Activated CD4-positive, alpha-beta T cell treated with anti-CD3 and anti-CD28 coated beads for 36 hours (primary cell): ENCODE data around the gene NACAD. TPM values are rescaled to one million over a fixed set of nuclear protein-coding genes. Genes with fewer than 3 reads are reported as not detected.

Source experiments
- ATAC-seq: fragments of 200-7000 bp; cut with Tn5 transposase; one replicate; pipeline ENCODE4 v1.10.0; 2021; ENCODE audit warnings: mild to moderate bottlenecking, moderate library complexity
- CTCF ChIA-PET: fragments of 350-600 bp; sonication (Branson Sonifier 250); formaldehyde crosslinking; loops from one replicate; lab custom pipeline; 2021; ENCODE audit warnings: antibody characterized with exemption; lab: Charles Lee
- POLR2A ChIA-PET: fragments of 350-600 bp; sonication (Branson Sonifier 250); formaldehyde crosslinking; loops from one replicate; lab custom pipeline; 2021; ENCODE audit warnings: antibody characterized with exemption, inconsistent platforms; lab: Charles Lee
- DNase-seq: peaks from one replicate; pipeline ENCODE4 v3.0.0-alpha.2; 2020
- H3K27ac Mint-ChIP-seq: one replicate; pipeline ENCODE4 v1.8.0; 2021; ENCODE audit warnings: mixed read lengths
- H3K27me3 Mint-ChIP-seq: one replicate; pipeline ENCODE4 v1.8.0; 2021; ENCODE audit warnings: mixed read lengths
- H3K36me3 Mint-ChIP-seq: one replicate; pipeline ENCODE4 v1.8.0; 2021; ENCODE audit warnings: low read depth, mixed read lengths
- H3K4me1 Mint-ChIP-seq: one replicate; pipeline ENCODE4 v1.8.0; 2021; ENCODE audit warnings: mixed read lengths
- H3K4me3 Mint-ChIP-seq: one replicate; pipeline ENCODE4 v1.8.0; 2021; ENCODE audit warnings: mild to moderate bottlenecking, moderate library complexity, mixed read lengths
- H3K9me3 Mint-ChIP-seq: one replicate; pipeline ENCODE4 v1.8.0; 2021; ENCODE audit warnings: low read depth, mixed read lengths
- intact Hi-C, 2 experiments: fragments of 100-400 bp; cut with DNase I in 1 of 2; cut with micrococcal nuclease in 1 of 2; formaldehyde crosslinking; loops; one replicate each; pipeline versions ENCODE4 v1.14.2 to v1.15.1; 2022 to 2024; cut with DNase I, micrococcal nuclease
- total RNA-seq, 2 experiments: library from RNA; stranded (reverse); gene quantifications; one replicate each; pipeline ENCODE4 v1.2.3, GENCODE V29; 2021

The NACAD gene
- total RNA-seq, 2 experiments from 2014 or later = 0.14 to 0.21 TPM

DNA sequence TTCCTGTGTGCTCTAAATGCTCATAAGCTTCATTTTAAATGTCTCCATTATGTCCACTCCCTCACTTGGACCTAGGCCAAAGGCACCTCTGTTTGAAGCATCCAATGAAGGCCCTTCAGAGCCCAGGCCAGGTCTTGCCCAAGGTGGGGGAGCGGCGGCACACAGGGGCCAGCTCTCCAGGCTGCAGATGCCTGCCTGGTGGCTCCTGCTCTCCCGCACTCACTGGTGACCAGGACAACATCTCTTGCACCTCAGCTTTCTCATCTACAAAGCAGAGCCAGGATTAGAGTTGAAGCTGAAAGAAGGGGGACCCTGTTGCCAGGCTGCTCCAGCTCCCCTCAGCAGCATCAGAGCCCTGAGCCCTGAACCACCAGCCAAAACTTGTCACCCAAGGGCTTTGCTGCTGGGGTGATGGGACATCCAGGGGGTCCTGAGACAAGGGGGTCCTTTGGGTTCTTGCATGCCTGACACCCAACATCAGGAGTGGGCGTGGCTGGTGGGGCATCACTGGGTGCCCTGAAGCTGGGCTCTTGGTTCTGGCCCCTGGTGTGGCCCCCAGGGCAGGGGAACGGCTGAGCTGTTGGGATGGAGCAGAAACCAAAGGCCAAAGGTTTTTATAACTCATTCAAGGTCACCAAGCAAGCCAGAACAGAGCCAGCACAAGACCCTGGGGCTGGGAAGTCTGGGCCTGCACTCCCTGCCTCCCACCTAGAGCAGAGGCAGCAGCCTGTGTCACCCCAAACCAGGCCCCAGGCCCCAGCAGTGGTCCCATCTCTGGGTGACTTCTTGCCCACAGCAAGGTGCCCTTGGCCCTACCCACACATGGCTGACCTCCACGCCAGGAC, 1.2 kb downstream of the NACAD start:
- CTCF ChIA-PET = interaction anchor here (0.6 to 1.0 kb wide), 2 partner anchors 12 to 60 kb away, joined by 3 read pairs; no protein-coding TSS in a partner anchor

DNA sequence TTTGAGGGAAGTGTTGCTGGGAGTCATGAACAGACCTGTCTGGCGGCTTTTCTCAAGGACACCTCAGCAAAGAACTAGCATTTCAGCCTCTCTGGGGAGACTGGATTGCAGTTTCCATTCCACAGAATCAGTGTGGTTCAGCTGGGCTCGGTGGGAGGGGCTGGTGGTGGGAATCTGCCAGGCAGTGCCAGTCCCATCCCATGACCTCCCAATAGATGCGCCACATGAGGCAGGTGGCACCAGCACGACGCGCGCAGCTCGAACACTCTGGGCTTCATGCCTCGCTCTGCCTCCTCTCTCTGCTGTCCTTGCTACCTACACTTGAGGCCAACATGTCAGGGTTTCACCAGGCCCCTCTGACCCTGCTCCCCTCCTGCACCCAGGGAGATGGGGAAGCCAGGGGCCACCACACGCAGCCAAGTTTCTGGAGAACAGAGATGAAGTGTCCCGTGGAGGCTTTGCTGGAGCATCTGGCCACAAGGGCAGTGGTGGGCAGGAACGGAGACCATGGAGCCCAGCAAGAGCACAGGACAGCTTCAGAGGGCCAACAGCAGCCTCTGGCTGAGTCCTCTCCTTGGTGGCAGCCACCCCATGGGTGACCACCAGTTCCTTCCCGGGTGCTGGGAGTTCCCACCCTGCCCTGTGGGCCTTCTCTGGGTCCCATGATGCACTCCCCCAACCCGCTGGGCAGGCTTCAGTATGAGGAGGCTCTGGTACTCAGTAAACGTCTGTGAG, 2.3 kb downstream of the NACAD start:
- Mint-ChIP-seq H3K27me3 (peaks cover 8% of the 10 kb centered on the region), H3K27ac (no peak overlapping the region), H3K9me3 (no peaks in the 10 kb centered on the region), H3K4me3 (no peak overlapping the region), H3K4me1 (peaks cover 5% of the 10 kb centered on the region), H3K36me3 (no peaks in the 10 kb centered on the region)
- DNase-seq (no peak), ATAC-seq (no peak)
- POLR2A ChIA-PET = interaction anchor here (0.6 to 1.0 kb wide), 3 partner anchors 24 to 219 kb away, joined by 3 to 5 read pairs (median 3); partner anchors contain the start of gene TBRG4
- intact Hi-C loops = no loop called here
- CTCF ChIA-PET = interaction anchor here (1.0 kb wide), 1 partner anchor 59 kb away, joined by 3 read pairs; no protein-coding TSS in a partner anchor

More for the DNA sequence above, 1.2 kb downstream of the NACAD start:
- DNase-seq (no peak), ATAC-seq (no peak)
- intact Hi-C loops = no loop called here
- H3K9me3 Mint-ChIP-seq = no peaks in the 10 kb centered on the region
- POLR2A ChIA-PET = interaction anchor here (0.6 to 1.0 kb wide), 3 partner anchors 23 to 220 kb away, joined by 3 to 5 read pairs (median 3); partner anchors contain the start of gene TBRG4
- H3K27me3 Mint-ChIP-seq = peaks cover 8% of the 10 kb centered on the region
- no peak overlapping the region for H3K4me3 Mint-ChIP-seq
- H3K4me1 Mint-ChIP-seq = peaks cover 5% of the 10 kb centered on the region
- no peak overlapping the region for H3K27ac Mint-ChIP-seq
- no peaks in the 10 kb centered on the region for H3K36me3 Mint-ChIP-seq

DNA sequence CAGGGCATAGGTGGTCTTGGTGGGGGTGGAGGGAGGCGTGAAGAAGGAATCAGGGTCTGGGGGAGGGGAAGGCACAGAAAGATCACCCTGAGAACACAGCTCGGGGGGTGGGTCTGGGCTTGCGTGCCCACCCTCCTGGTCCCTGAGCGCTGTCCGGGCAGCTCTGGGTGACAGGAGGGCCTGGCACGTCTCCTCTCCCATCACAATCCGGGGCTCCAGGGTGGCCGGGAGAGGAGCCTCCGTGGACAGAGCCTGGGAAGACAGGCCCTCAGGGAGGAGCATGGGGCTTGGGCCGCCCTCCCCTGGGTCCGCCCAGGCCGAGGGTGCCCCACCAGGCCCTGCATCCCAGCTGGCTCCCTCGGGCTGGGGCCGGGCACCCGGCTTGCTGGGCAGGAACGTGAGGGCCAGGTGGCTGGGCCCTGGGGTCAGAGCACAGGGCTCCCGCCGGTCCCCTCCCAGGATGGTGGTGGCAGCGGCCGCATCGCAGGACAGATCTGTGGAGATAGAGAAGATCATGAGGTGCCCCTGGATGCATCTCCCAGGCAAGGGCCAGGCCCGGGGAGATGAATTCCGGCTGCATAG, 3.1 kb downstream of the NACAD start:
- CTCF ChIA-PET = interaction anchor here (0.7 kb wide), 1 partner anchor 143 kb away, joined by 3 read pairs; no protein-coding TSS in a partner anchor
- Mint-ChIP-seq H3K9me3 (no peaks in the 10 kb centered on the region), H3K27ac (no peak overlapping the region), H3K4me3 (no peak overlapping the region), H3K4me1 (peaks cover 5% of the 10 kb centered on the region), H3K27me3 (peaks cover 8% of the 10 kb centered on the region), H3K36me3 (no peaks in the 10 kb centered on the region)
- DNase-seq (no peak), ATAC-seq (no peak)
- POLR2A ChIA-PET = interaction anchor here (0.7 kb wide), 1 partner anchor 84 kb away, joined by 4 read pairs; no protein-coding TSS in a partner anchor
- intact Hi-C loops = no loop called here

DNA sequence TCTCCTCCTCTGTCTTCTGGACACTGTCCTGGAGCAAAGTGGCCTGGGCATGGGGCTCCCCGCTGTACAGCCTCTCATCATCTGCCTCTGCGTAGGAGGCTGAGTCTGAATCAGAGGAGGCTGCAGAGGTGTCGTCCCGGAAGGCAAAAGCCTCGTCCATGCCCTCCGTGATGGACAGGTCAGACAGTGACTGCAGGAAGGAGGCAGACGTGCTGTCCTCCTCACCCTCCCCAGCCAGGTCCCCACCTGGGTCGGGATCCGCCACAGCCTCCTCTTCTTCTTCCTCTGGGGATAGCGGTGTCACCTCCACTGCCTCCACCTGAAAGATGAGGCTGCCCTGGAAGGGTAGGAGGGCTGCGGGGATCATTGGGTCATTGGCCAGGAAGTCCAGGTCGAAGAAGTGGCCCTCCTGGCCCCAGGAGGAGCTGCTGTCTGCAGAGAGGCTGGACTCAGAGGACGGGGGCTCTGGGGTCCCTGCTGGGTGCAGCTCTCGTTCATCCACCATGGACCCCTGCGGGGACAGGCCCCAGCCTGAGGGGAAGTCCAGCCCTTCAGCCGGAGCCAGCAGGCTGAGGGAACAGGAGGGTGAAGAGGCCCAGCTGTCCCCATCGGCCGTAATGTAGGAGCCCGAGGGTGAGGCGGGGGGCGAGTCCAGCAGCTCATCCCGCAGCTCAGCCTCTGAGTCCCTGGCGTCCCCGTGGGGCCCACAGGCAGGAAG, 3.7 kb downstream of the NACAD start:
- intact Hi-C loops = no loop called here
- DNase-seq (no peak), ATAC-seq (no peak)
- no peaks in the 10 kb centered on the region for H3K36me3 Mint-ChIP-seq
- no peak overlapping the region for H3K4me3 Mint-ChIP-seq
- CTCF ChIA-PET = interaction anchor here (0.7 kb wide), 1 partner anchor 142 kb away, joined by 3 read pairs; no protein-coding TSS in a partner anchor
- peaks cover 5% of the 10 kb centered on the region for H3K4me1 Mint-ChIP-seq
- H3K27ac Mint-ChIP-seq = no peak overlapping the region
- peaks cover 8% of the 10 kb centered on the region for H3K27me3 Mint-ChIP-seq
- no peaks in the 10 kb centered on the region for H3K9me3 Mint-ChIP-seq
- POLR2A ChIA-PET = interaction anchor here (0.7 kb wide), 1 partner anchor 83 kb away, joined by 4 read pairs; no protein-coding TSS in a partner anchor

DNA sequence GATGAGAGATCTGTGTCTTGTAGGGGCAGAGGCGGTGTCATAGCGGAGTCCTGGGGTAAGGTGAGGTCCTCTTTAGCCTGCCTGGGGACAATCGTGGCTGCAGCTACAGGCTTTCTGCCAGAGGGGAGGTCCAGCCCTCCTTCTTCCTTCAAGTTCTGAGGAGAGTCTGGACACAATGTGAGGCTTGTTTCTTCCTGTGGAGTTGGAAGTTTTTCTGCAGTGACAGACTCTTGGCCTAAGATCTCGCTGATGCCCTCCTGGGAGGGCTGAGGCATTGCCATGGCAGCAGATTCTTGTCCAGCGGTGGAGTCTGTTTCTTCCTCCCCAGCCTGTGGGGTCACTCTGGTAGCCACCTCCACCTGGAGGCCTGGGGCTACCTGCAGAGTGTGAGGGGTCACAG, 4.4 kb downstream of the NACAD start:
- intact Hi-C loops = no loop called here
- POLR2A ChIA-PET = no interaction called here
- H3K36me3 Mint-ChIP-seq = no peaks in the 10 kb centered on the region
- no peaks in the 10 kb centered on the region for H3K9me3 Mint-ChIP-seq
- ATAC-seq (no peak), DNase-seq (peak; percentile 2)
- no peak overlapping the region for H3K27ac Mint-ChIP-seq
- peaks cover 2% of the 10 kb centered on the region for H3K27me3 Mint-ChIP-seq
- H3K4me1 Mint-ChIP-seq = peaks cover 2% of the 10 kb centered on the region
- H3K4me3 Mint-ChIP-seq = no peak overlapping the region
- CTCF ChIA-PET = no interaction called here

DNA sequence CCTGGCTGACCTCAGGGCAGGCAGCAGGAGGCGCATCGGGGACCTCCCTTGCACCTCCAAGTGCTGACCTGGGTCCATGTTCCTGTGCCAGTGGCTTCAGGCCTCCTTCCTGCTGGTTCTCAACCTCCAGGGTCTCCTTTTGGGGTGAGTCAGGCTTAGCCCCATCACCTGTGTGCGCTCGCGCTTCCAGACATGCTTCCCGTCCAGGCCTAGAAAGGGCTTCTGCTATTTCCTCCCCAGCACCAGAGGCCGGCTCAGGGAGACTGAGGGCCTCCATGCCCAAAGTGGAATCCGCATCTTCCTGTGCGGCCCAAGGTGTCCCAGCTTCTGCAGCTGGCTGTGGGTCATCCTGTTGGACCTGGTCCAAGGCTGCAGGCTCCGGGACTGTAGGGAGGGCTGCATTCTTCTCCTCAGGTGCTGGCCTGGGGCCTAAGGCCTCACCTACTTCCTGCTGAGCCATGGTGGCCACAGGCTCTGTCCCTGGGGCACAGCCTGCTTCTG, 5.9 kb downstream of the NACAD start:
- DNase-seq (peak; percentile 3), ATAC-seq (no peak)
- no peaks in the 10 kb centered on the region for H3K4me1 Mint-ChIP-seq
- ChIA-PET POLR2A (no interaction called here), CTCF (no interaction called here)
- H3K36me3 Mint-ChIP-seq = no peaks in the 10 kb centered on the region
- no peak overlapping the region for H3K4me3 Mint-ChIP-seq
- H3K27ac Mint-ChIP-seq = no peak overlapping the region
- H3K9me3 Mint-ChIP-seq = no peaks in the 10 kb centered on the region
- no peaks in the 10 kb centered on the region for H3K27me3 Mint-ChIP-seq
- intact Hi-C loops = no loop called here

DNA sequence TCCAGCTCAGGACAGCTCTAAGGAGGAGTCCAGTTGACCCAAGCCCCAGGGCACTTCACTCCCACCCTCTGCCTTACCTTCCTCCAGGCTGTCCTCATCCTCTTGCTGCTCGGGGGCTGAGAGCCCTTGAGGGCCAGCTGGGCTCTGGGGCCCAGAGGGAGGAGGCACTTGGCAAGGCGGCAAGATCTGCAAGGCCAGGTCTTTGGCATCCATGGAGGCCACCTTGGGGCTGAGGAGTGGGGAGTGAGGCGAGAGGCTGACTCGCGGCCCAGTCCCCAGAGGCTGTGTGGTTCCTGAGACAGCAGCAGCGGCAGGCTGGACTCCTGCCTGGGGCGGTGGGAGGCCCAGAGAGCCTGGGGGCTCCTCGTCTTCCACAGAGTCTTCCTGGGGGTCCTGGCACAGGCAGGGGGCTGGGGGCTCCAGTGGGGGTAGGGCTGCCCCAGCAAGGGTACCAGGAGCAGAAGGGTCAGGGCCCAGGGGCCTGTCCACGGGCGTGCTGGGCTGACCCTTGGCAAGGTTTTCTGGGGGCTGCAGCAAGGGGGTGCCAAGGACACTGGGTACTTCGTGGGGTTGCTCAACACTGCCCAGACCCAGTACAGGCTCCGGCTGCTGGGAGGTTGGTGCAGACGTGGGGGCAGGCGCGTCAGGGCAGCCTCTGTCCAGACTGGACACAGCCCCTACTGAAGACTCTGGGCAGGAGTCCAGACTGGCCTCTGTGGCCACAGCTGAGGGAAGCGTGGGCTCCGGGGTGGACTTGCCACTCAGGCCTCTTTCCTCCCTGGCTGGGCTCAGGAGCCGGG, 6.5 kb downstream of the NACAD start:
- POLR2A ChIA-PET = no interaction called here
- no peak overlapping the region for H3K27ac Mint-ChIP-seq

DNA sequence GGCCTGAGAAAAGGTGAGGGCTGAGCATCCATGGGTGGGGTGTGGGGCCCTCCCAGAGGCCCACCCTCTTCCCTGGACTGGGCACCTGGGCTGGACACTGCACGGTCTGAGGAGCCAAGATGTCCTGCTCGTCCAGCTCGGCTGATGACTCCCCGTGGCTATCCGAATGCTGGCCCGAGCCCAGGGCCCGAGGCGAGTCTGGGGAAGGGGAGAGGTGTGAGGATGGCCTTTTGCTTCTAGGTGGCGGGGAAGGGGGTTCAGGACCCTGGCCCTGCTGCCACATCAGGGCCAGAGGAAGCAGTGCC, 7.1 kb downstream of the NACAD start:
- H3K27ac Mint-ChIP-seq = no peak overlapping the region
- no peaks in the 10 kb centered on the region for H3K9me3 Mint-ChIP-seq
- no peaks in the 10 kb centered on the region for H3K36me3 Mint-ChIP-seq
- H3K27me3 Mint-ChIP-seq = no peaks in the 10 kb centered on the region
- POLR2A ChIA-PET = no interaction called here
- CTCF ChIA-PET = no interaction called here
- H3K4me3 Mint-ChIP-seq = no peak overlapping the region
- DNase-seq (no peak), ATAC-seq (no peak)
- no peaks in the 10 kb centered on the region for H3K4me1 Mint-ChIP-seq
- intact Hi-C loops = no loop called here

More for the DNA sequence above, 6.5 kb downstream of the NACAD start:
- no peaks in the 10 kb centered on the region for H3K9me3 Mint-ChIP-seq
- no peaks in the 10 kb centered on the region for H3K27me3 Mint-ChIP-seq
- H3K4me3 Mint-ChIP-seq = no peak overlapping the region
- peak; percentile 3 for DNase-seq
- H3K36me3 Mint-ChIP-seq = no peaks in the 10 kb centered on the region
- H3K4me1 Mint-ChIP-seq = no peaks in the 10 kb centered on the region
- intact Hi-C loops = no loop called here
- CTCF ChIA-PET = no interaction called here
- no peak for ATAC-seq

DNA sequence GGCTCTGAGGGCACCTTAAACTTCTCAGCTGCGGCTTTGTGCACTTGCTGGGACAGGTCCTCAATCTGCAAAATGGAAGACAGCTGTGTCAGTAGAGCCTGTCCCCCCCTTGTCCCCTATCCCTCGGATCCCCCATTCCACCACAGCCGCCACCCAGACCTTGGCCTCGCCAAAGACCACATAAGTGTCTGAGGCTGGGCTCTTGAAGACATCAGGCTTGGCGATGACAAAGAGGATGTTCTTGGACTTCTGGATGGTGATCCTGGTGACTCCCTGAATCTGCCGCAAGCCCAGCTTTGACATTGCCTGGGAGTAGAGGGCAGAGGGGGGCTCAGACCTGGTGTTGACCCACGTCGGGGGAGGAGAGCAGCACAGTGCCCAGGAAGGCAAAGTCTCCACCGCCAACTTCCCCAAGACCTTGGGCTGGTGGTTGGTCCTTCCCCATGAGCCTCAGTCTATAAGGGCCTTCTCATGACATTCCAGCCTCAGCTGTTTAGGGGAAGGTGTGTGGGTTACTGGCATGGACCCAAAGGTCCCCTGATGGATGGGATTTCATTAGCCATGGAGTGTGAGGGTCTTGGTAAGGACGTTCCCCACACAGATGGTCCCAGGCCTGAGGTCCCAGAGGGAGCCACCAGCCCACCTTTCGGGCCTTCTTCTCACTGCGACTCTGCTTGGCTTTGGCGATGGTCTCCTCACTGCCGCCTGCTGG, 7.7 kb downstream of the NACAD start:
- ChIA-PET CTCF (no interaction called here), POLR2A (no interaction called here)
- H3K36me3 Mint-ChIP-seq = peaks cover 3% of the 10 kb centered on the region
- intact Hi-C loops = no loop called here
- no peaks in the 10 kb centered on the region for H3K27me3 Mint-ChIP-seq
- no peak for DNase-seq
- H3K27ac Mint-ChIP-seq = no peak overlapping the region
- no peak overlapping the region for H3K4me3 Mint-ChIP-seq
- no peak for ATAC-seq
- H3K9me3 Mint-ChIP-seq = no peaks in the 10 kb centered on the region
- no peaks in the 10 kb centered on the region for H3K4me1 Mint-ChIP-seq
